Stimulated activated naive CD8-positive, alpha-beta T cell treated with anti-CD3 and anti-CD28 coated beads, Interleukin-15, Interleukin-2, amounts not matched to agents 100 U/mL and 50 U/mL, for 24 hours (primary cell): ENCODE results near the gene HTR1E.
"Not testable (repeated sequence)": the region's sequence is repeated elsewhere in the genome, so short reads cannot be mapped to it uniquely, and the experiment has no call there.

Experiments
- ATAC-seq: fragments of 150-1000 bp; cut with Tn5 transposase; one replicate; pipeline ENCODE4 v1.10.0; 2021
- DNase-seq: peaks from one replicate; pipeline ENCODE4 v3.0.0; 2021

HTR1E gene, protein sequence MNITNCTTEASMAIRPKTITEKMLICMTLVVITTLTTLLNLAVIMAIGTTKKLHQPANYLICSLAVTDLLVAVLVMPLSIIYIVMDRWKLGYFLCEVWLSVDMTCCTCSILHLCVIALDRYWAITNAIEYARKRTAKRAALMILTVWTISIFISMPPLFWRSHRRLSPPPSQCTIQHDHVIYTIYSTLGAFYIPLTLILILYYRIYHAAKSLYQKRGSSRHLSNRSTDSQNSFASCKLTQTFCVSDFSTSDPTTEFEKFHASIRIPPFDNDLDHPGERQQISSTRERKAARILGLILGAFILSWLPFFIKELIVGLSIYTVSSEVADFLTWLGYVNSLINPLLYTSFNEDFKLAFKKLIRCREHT

GRCh38 chr6:86937219-86938079 is at the start of gene HTR1E:
TSS of gene HTR1E (plus strand) at chr6:86937528. CDS start at chr6:87015335, 77,807 bp downstream.
- ATAC-seq (peak; percentile 43), DNase-seq (peak; percentile 13)

GRCh38 chr6:86888301-86888700 is 49.0 kb upstream of the HTR1E start:
- ATAC-seq, result no peak
- no peak for DNase-seq

- ATAC-seq, DNase-seq: not testable (repeated sequence)
These were observed 40.1 kb upstream of the HTR1E start for GRCh38 chr6:86897265-86897664.

DNA sequence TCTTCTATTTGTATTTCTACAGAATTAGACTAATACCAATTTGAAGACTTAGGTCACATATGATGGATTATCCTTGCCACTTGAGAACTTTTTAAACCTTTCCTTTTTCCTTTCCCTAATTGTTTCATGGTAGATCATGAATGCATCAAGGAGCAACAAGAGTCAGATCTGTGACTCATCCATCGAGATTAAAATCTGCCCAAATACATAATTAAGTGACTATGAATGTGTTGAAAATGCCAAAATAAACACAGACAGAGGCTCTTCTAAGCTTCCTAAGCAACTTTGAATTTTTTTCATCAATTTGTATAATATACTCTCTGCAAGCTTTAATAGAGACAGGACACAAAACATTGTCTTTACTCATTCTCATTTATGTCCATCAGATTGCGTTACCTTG is 23.5 kb upstream of the HTR1E start:
- ATAC-seq (no peak), DNase-seq (no peak)

DNA sequence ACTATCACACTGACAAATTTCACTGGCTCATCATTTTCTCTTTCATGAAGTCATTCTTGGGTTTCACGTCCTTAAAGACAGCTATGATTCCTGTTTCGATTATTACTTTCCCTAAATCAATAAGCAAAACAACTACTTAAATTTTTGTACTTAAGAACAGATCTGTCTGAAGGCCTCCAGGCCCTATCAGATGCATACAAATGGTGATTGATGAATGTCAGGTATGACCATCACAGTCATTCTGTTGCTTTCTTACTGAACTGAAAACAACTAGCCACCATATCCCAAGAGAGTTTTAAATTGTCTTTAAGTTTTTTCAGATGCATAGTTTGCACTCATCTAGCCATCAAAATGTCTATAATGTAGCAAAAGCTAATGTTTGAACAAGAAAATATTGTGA is 20.9 kb upstream of the HTR1E start:
- no peak for DNase-seq
- ATAC-seq, result no peak

- DNase-seq, ATAC-seq: not testable (repeated sequence)
These were observed 10.2 kb upstream of the HTR1E start for GRCh38 chr6:86927138-86927537.

DNA sequence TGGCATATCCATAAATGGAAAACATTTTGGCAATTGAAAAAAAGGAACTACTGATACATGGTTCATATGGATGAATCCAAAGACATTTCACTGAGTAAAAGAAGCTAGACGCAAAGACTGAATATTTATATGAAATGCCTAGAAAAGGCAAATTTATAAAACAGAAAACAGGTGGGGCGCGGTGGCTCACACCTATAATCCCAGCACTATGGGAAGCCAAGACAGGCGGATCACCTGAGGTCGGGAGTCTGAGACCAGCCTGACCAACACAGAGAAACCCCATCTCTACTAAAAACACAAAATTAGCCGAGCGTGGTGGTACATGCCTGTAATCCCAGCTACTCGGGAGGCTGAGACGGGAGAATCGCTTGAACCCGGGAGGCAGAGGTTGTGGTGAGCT is 9.5 kb upstream of the HTR1E start:
- ATAC-seq, result not testable (repeated sequence)

DNA sequence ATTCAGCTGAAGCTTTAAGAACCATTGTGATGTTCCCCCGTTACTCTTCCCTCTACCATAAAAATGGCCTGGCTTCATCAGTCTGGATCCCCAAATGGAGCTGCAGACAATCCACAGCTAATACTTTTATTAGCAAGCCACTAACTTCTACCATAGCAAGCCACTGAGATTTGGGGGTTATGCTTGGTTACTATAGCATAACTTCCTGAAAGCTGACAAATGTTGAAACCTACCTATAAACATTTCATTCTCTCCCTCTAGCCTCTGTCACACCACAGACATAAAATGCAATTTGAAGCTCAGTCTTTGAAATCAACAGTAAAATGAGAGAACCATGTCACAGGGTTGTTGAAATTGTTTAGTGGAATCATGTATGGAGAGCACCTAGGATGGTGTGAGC is 3.0 kb upstream of the HTR1E start:
- no peak for ATAC-seq
- DNase-seq, result no peak

More for the DNA sequence above, 9.5 kb upstream of the HTR1E start:
- not testable (repeated sequence) for DNase-seq

- ATAC-seq (no peak), DNase-seq (no peak)
These were observed 502 bp upstream of the HTR1E start for GRCh38 chr6:86936834-86937218.

GRCh38 chr6:86938814-86939213 is 1.5 kb downstream of the HTR1E start:
- no peak for ATAC-seq

GRCh38 chr6:86941461-86941860 is 4.1 kb downstream of the HTR1E start:
- ATAC-seq, result no peak
- no peak for DNase-seq

More at GRCh38 chr6:86938814-86939213, 1.5 kb downstream of the HTR1E start:
- DNase-seq, result no peak

DNA sequence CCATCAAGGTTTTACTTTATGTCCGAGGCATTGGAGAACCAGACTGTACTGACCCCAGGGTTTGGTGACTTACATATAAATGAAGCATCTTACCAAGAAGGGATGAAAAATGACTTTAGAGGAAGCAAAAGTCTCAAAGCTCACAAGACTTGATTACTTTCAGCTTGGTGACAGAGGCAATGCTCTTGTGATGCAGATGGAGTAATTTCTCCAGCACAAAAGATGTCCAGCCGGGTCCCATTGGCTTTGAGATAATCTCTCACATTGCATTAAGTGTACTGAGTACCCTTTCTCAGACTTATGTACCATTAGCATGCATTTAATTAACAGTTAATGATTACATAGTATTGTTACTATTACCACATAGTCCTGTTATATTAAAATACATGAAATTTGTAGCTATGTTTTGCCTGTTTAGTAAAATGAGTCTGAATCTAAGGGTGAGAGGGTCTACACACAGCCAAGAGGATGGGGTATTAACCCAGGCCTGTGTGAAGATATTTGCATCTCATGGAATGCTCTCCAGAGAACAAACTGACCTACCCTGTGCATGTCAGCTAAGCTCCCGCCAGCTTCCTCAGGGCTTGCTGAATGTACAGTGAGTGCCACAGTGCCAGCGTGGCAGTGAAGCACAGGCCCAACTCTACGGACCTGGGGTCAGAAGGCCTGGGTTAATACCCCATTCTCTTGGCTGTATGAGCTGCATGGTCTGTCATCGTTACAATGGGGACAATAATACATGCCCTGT is 5.6 kb downstream of the HTR1E start:
- DNase-seq (no peak), ATAC-seq (no peak)

GRCh38 chr6:86943819-86944407 is 6.6 kb downstream of the HTR1E start:
- ATAC-seq, result no peak

DNA sequence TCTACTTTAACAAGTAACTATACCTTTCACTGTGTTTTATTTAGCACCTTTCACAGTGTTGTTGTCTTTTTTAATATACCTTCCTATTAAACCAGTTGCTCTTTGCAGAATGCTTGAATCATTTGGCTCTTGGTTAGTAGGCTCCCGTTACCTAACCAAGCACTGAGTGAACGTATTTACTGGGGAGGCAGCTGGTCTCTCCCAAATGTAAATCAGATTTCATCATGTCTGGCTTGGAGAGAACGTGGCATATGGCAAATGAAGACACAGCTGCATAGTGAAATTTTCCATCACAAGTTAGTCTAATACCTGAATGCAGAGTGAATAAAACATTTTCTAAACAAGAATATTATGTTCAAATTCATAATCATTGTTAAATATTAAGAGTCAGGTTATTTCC is 12.4 kb downstream of the HTR1E start:
- no peak for DNase-seq
- no peak for ATAC-seq

More at GRCh38 chr6:86943819-86944407, 6.6 kb downstream of the HTR1E start:
- no peak for DNase-seq

DNA sequence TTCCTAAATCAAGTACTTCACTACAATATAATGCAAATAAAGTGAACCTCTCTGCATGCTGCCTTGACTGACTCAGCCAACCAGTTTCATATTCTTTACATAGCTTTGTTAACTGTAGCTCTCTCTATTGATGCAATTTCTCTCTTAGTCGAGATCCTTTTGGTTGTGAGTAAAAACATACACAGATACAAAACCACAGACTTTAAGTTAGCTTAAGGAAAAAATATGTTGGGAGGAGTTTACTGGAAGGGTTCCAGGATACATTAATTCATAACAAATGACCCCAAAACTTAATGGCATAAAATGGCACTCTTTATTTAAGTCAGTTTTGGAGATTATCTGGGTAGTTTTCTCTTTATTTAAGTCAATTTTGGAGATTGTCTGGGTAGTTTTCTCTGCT is 15.7 kb downstream of the HTR1E start:
- DNase-seq (no peak), ATAC-seq (no peak)

DNA sequence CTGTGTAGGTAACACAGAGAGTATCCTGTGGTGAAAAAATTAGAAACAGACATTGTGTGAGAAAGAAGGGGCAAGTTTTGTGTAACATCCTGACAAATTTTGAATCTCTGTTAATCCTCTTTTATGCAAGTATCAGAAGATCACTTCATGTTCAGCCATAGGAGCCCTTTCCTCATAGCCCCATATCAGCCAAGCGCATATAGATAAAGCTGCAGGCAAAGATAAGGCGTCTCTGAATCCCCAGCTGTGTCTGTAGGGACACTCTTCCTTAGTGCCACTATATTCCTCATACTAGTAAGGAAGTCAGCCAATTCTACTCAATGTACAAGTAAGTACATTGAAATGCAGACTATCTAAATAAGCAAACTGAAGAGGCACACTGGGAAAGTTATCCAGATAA is 22.3 kb downstream of the HTR1E start:
- ATAC-seq (no peak), DNase-seq (no peak)

GRCh38 chr6:86961455-86962200 is 24.3 kb downstream of the HTR1E start:
- no peak for ATAC-seq
- DNase-seq, result no peak

DNA sequence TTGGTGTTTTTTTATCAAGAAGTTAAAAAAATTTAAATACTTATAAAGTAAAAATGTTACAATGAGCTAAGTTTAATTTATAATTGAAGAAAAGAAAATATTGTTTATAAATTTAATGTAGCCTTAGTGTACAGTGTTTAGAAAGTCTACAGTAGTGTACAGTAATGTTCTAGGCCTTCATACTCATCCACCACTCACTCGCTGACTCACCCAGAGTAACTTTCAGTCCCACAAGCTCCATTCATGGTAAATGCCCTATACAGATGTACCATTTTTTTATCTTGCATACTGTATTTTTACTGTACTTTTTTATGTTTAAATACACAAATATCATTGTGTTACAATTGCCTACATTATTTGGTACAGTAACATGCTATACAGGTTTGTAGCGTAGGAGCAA is 26.0 kb downstream of the HTR1E start:
- DNase-seq, result no peak
- no peak for ATAC-seq

DNA sequence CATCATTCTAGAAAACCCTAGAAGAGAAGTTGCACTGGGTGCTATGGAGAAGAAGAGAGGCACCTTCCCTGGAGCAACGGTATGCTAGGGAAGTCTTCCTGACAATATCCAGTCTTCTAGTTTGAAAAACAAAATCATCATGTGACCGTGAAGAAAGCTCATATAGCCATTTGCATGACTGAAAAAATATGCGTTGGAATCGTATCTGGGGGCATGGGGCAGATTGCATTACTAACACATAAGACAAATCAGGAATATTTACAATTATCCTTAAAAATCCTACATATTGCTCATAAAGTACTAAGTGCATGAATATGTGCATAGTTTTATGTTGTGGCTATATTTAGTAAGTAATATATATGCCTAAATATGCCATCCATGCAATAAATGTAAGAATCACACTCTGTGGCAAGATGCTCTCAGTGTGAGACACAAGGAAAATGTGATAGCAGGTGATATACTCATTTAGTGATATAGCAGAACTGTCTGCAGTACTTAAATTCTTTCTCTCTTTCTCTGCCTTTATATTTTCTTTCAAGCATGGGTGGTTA is 26.8 kb downstream of the HTR1E start:
- ATAC-seq, result no peak
- DNase-seq, result no peak

- DNase-seq (no peak), ATAC-seq (no peak)
These were observed 28.9 kb downstream of the HTR1E start for GRCh38 chr6:86966271-86966670.

DNA sequence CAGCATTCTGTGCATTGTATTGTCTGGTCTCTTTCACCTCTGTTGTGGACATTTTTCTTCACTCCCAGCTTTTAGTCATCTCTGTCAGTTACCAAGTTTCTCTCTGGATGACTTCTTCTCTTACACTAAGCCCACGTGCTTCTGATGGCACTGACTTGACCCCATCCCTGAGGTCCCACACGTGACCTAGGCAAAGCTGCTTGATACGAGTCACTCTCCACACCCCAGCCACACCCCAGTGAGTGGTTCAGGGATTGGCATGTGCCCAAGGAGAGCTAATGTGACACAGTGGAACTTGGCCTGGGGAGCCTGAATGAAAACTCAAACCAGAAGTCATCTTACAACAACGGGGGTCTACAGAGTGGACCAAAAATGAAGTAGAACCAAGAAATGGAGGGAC is 32.2 kb downstream of the HTR1E start:
- DNase-seq, result no peak
- ATAC-seq, result no peak
